OCI-LY7 (cell line): Measurements from ENCODE around the gene SCUBE2.

Source experiments
- CTCF ChIP-seq: fragments of 200-600 bp; sonication (generic); conservative IDR thresholded peaks from 2 replicates; pipeline ENCODE4 v1.5.1; 2014; ENCODE audit warnings: mild to moderate bottlenecking, antibody characterized with exemption, low read length, moderate library complexity, mixed read lengths
- EZH2phosphoT487 ChIP-seq: fragments of 200-600 bp; sonication (generic); IDR thresholded peaks from 2 replicates; pipeline ENCODE4 v1.6.1; 2018; ENCODE audit warnings: low read depth, borderline replicate concordance, mild to moderate bottlenecking, mixed run types, antibody characterized with exemption, low read length, moderate library complexity, mixed read lengths

- TF ChIP-seq CTCF (no peak), EZH2phosphoT487 (no peak)
Observed at GRCh38 chr11:9089636-9090035, 1.8 kb downstream of the SCUBE2 start.
